GM23338 (cell line): ENCODE measurements around the gene TSFM.

ENCODE experiments used
- CREB1 ChIP-seq: fragments of 250-450 bp; sonication (Bioruptor Pico); IDR thresholded peaks from 2 replicates; pipeline ENCODE4 v1.5.0; 2020; ENCODE audit warnings: low read depth, mild to moderate bottlenecking, moderate library complexity
- CTCF ChIP-seq, 2 experiments: fragments of 200-600 bp in 1 of 2; sonication (generic) in 1 of 2; conservative IDR thresholded peaks; 2 replicates each; pipeline versions ENCODE4 v1.5.1 to v1.6.1; 2016 to 2017; ENCODE audit warnings: antibody characterized with exemption in 2 of 2, low read depth in 2 of 2, mild to moderate bottlenecking in 2 of 2, moderate library complexity in 1 of 2
- EZH2 ChIP-seq: fragments of 200-600 bp; sonication (generic); IDR thresholded peaks from one replicate; pipeline ENCODE4 v1.8.0; 2017; ENCODE audit warnings: antibody characterized with exemption, mild to moderate bottlenecking, low read depth; ENCODE audit not compliant: unreplicated experiment
- EZH2phosphoT487 ChIP-seq: fragments of 200-600 bp; sonication (generic); IDR thresholded peaks from one replicate; pipeline ENCODE4 v1.8.1; 2018; ENCODE audit warnings: antibody characterized with exemption; ENCODE audit not compliant: unreplicated experiment
- POLR2AphosphoS5 ChIP-seq: IDR thresholded peaks from 2 replicates; pipeline ENCODE4 v1.6.1; 2016; ENCODE audit warnings: antibody characterized with exemption, low read depth

- TF ChIP-seq CREB1 (CRISPR knock-in tag) (no peak), CTCF (conservative IDR thresholded peaks at IDR 0.05; ENCODE audit: low read depth in 2 of 2) (no peak), POLR2AphosphoS5 (no peak), EZH2 (no peak), EZH2phosphoT487 (no peak)
Observed at GRCh38 chr12:57830393-57830792, 47.8 kb downstream of the TSFM start.
